IPS-11a (cell line): ENCODE results near the gene PSME2.

Source experiments
- H3K4me3 ChIP-seq: one replicate; pipeline ENCODE4 v1.5.1; 2013; ENCODE audit warnings: low read depth, low read length, control low read depth

PSME2 gene

DNA sequence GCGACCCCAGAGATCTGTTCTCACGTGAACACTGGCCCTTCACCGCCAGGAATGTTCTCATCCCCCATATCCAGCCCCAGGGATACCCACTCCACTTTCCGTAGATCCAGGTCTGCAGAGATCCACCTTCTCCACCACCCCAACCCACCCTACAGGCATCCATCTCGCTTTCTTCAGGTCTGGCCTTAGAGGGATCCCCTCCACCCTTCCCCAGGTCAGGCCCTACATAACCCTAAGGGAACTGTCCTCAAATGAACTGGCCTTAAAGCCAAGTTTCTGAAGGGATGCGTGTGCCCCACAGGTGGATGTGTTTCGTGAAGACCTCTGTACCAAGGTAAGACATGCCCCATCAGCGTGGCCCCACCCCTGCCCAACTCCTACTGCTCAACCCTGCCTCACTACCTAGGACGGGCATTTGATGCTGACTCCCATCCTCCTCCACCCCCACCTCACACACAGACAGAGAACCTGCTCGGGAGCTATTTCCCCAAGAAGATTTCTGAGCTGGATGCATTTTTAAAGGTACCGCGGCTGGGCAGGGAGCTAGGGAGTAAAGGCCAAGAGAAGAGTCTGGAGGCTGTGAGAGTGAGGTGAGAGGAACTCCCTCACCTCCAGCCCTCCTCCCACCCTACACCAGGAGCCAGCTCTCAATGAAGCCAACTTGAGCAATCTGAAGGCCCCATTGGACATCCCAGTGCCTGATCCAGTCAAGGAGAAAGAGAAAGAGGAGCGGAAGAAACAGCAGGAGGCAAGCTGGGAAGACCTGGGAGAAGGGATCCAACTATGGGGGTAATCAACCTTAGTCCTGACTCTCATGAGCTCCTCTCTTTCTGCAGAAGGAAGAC, 9.5 kb downstream of the PSME2 start:
- H3K4me3 ChIP-seq, result peak overlapping the region; percentile 76

DNA sequence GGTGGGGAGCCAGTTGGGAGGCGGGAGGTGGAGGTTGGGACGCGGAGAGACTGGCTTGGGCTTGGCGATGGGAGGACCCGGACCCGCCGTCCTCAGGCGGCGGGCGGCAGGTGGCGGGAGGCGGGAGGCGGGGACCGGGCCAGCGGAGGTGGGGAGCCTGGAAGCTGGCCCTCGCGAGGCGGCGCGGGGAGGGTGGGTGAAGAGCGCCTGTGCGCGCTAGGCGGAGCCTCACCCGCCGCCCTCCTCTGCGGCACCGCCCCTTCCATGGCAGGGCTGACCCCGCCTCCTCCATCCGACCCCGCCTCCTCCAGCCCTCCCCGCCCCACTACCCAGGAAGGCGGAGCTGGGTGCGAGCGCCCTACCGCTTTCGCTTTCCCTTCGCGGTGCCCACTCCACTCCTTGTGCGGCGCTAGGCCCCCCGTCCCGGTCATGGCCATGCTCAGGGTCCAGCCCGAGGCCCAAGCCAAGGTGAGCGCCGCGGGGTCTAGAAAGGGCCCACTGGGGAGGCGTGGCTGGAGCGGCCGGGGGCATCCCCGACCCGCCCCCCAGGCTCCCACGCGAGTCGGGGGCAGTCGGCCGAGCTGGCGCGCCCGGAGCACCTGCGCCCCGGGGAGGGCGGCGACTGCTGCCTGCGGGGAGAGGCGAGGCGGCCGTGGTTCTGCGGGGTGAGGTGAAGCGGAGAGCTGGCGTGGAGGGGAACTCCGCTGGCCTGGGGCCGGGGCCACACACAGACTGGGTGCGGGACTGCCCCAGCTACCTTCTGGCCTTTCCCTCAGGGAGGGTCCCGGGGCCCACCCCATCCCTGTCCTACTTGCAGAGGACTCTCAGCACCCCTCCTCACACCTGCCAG, 10.4 kb downstream of the PSME2 start, which contains the start of gene PSME1:
Gene PSME1 (plus strand): TSS at position 361 of the 850 bp plus-strand sequence. CDS start 69 bp downstream, at position 430.
- H3K4me3 ChIP-seq, result peak within 1 kb of the TSS; percentile 76

DNA sequence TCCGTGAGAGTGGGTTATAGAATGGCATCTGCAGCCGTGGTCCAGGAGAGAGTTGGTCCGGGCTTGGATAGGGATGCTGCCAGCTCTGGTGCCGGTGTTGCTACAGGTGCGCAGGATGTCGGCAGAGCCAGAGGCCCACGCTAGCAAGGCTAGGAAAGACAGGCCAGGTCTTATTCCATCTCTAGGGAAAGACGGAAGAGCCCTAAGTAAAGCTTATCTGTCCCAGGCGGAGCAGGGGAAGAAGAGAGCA, 10.9 kb downstream of the PSME2 start:
- peak overlapping the region; percentile 76 for H3K4me3 ChIP-seq

DNA sequence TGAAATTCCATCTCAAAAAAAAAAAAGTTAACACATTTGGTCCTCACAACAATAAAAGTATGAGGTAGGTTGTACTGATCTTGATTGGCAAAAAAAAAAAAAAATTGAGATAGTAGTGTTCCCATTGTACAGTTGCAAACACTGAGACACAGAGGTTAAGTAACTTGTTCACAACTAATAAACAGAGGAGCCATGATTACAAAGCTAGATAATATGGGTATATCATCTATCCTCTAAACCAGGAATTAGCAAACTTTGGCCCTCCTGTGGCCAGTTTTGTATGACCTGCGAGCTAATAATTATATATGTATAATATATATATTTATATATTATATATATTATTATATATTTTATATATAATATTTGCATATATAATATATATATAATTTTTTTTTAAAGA, 12.7 kb downstream of the PSME2 start:
- no peak overlapping the region for H3K4me3 ChIP-seq

DNA sequence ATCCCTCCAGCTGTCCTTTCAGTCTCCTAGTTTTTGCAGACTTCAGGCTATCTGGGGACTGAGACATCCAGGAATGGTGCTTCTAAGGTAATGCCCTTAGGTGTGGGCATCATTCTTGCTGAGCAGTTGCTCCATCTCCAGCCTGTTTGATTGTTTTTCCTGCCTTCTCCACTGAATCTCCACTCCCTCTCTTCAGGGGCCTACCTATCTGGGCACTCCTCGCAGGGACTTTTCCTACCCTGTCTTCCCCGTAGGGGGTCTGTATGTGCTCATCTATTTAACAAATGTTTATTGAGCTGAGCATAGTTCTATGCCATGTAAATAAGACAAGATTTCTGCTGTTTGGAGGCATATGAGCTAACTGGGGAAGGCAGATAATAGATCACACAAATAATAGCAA, 13.4 kb downstream of the PSME2 start:
- no peak overlapping the region for H3K4me3 ChIP-seq

DNA sequence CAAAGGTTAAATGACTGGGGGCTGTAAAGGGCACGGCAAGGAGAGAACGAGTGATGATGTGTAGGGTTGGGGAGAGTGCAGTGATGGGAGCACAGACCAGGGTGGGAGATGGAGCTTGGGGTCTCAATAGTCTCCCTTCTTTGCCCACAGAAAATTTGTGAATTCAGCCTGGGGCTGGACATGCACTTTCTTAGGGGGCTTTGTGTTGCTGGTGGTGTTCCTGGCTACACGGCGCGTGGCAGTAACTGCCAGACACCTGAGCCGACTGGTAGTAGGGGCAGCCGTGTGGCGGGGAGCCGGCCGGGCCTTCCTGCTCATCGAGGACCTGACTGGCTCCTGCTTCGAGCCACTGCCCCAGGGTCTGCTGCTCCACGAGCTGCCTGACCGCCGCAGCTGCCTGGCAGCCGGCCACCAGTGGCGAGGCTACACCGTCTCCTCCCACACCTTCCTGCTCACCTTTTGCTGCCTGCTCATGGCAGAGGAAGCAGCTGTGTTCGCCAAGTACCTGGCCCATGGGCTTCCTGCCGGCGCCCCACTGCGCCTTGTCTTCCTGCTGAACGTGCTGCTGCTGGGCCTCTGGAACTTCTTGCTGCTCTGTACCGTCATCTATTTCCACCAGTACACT, 14.2 kb downstream of the PSME2 start:
- no peak overlapping the region for H3K4me3 ChIP-seq

DNA sequence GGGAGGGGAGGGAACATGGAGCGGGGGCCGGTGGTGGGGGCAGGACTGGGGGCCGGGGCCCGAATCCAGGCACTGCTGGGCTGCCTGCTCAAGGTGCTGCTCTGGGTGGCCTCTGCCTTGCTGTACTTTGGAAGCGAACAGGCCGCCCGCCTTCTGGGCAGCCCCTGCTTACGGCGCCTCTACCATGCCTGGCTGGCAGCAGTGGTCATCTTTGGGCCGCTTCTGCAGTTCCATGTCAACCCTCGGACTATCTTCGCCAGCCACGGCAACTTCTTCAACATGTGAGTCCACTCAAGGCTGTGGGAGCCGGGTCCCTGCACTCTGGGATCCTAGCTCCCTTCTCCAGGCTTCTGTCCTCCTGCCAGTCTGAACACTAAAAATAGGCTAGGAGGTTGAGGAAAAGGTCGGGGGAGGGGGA, 14.9 kb downstream of the PSME2 start:
- no peak overlapping the region for H3K4me3 ChIP-seq

DNA sequence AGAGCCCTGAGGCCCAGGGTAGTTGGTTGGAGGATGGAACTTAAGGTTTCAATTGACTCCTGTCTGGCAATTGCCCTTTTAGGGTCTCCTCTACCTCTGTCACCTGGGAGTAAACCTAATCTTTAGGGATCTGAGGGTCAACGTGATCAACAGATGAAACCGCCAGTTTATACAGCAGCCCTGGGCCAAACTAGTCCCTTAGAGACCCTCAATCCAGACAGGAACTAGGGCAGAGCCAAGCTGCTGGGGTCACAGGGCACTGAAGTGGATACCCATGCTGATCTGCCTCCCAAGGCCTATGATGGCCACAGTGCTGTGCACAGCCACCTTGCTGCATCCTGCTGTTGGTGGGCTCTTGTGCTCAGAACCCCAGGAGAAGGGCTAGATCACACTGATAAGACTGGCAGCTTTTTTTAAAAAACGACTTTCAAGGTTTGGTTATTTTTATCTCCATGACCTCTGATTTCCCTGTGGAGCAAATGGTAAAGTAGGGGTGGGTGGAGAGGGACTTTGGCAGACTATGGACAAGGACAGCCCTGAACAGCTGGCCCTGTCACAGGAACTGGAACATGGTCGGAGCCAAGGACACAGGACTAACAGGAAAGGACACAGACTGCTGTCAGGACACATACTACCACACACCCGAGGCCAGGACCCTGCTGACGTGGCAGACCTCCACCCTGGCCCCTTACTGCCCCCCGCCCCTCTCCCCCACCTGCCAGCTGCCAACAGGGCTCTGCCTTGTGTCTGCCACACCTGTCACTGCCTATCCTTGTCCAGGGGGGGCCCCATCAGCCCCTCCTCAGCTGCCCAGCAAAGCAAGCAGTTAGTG, 15.5 kb downstream of the PSME2 start:
- H3K4me3 ChIP-seq, result no peak overlapping the region

DNA sequence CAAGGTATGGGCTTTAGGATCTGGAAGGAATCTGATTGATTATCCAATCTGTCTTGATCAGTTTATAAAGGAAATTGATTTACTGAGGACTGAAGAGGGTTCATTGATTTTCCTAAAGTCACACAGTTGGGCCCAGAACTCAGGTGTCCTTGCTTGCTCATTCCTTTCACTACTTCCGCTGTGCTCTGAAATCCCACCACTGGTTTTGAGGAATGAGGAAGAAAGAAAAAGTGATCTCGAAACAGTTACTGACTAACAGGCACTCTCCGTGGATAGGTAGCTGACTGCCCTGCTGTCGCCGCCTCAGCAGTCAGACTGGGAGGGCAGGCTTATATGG, 16.1 kb downstream of the PSME2 start, which contains the start of gene FITM1:
Gene FITM1 (plus strand): TSS at position 280 of the 337 bp plus-strand sequence. CDS start 905 bp downstream, outside the sequence.
- no peak within 1 kb of the TSS for H3K4me3 ChIP-seq

DNA sequence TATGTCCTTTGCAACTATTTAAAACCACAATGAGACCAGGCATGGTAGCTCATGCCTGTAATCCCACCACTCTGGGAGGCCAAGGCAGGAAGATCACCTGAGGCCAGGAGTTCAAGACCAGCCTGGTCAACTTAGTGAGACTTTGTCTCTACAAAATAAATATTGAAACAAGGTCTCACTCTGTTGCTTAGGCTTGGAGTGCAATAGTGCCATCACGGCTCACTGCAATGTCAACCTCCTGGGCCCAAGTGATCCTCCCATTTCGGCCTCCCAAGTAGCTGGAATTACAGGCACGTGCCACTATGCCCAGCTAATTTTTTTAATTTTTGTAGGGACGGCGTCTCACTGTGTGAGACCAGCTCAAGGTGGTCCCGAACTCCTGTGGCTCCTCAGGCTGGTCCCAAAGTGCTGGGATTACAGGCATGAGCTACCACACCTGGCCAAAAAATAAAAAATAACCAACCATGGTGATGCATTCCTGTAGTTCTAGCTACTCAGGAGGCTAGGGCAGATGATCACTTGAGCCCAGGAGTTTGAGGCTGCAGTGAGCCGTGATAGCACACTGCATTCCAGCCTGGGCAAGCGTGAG, 16.9 kb downstream of the PSME2 start:
- no peak overlapping the region for H3K4me3 ChIP-seq

DNA sequence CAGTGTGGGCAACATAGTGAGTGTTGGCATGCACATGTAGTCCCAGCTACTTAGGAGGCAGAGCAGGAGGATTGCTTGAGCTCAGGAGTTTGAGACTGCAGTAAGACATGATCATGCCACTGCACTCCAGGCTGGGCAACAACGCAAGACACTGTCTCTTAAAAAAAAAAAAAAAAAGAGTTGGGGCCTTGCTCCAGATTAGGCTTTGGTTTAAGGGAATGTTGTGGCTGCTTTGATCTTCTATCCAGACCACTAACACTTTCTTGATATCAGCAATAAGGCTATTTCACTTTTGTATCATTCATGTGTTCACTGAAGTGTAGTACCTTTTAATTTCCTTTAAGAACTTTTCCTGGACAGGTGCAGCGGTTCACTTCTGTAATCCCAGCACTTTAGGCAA, 18.7 kb downstream of the PSME2 start:
- no peak overlapping the region for H3K4me3 ChIP-seq

DNA sequence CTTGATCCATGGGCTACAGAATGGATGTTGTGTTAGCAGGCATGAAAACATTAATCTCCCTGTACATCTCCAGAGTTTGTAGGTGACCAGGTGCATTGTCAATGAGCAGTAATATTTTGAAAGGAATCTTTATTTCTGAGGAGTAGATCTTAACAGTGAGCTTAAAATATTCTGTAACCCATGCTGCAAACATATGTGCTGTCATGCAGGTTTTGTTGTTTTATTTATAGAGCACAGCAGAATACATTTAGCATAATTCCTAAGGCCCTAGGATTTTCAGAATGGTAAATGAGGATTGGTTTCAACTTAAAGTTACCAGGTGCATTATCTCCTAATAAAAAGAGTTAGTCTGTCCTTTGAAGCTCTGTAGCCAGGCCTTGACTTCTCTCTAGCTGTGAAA, 19.5 kb downstream of the PSME2 start:
- no peak overlapping the region for H3K4me3 ChIP-seq

DNA sequence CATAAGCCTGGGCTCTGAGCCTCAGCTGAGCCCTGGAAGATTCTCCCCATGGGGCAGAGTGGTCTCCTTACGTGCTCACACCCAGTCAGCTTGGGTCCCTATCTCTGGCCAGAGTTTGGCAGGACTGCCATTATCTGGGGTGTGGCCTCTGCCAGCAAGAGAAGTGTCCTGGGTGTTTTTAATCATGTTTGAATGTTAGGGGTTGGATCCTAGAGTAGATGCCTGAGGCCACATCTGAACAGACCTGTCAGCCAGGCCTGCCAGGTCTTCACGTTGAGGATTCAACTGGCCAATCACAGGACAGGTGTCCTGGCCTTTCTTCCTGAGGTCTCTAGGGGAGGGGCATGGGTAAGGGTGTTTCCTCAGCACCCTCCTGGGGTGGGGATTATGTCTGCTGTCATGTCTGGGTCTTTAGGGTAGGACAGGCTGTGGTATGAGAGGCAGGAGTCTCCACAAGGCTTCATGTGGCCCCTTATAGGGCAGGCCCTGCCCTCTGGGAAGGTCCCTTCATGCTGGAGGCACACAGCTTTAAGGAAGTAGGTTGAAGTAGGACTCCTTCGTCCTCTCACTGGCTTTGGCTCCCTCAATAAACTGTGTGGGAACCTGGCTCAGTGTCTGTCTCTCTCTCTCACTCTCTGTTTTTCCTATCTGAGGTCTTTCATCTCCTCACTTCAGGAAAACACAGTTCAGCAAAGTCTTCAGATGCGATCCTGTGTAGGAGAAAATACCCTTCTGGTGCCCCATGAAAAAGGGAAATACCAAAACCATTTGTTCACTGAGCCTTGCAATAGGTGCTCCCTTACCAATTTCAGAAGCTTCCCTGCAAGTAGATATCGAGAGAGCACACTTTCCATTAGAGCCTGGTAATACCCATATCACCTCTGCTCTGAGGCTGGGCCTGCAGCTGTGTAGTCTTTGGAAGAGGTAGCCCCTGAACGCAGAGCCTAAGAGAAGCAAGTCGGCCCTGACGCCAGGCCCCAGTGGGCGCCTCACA, 22.7 kb downstream of the PSME2 start:
- no peak overlapping the region for H3K4me3 ChIP-seq

DNA sequence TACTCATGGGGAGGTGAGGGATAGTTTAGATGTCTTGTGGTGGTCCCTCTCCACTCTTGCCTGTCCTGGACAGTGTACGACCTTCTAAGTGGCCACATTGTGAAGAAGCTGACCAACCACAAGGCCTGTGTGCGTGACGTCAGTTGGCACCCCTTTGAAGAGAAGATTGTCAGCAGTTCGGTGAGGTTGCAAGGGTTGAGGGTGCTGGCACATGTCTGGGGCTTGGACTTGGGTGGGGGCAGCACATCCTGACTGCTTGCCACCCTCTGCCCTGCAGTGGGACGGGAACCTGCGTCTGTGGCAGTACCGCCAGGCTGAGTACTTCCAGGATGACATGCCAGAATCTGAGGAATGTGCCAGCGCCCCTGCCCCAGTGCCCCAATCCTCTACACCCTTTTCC, 23.5 kb downstream of the PSME2 start:
- no peak overlapping the region for H3K4me3 ChIP-seq

DNA sequence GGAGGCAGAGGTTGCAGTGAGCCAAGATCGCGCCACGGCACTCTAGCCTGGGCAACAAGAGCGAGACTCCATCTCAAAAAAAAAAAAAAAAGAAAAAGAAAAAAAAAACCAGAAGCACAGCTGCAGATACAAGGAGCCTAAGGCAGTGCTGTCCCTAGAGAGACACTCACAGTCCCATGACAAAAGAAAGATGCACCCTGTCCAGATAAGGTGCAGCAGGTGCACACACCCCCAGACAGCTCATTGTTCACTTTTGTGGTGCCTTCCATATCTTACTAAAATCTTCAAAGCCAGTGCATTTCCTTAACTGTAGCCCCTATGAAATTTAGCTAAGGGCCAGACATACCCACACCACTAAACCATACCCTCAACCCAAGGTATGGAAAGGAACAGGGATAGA, 24.0 kb downstream of the PSME2 start:
- H3K4me3 ChIP-seq, result no peak overlapping the region

DNA sequence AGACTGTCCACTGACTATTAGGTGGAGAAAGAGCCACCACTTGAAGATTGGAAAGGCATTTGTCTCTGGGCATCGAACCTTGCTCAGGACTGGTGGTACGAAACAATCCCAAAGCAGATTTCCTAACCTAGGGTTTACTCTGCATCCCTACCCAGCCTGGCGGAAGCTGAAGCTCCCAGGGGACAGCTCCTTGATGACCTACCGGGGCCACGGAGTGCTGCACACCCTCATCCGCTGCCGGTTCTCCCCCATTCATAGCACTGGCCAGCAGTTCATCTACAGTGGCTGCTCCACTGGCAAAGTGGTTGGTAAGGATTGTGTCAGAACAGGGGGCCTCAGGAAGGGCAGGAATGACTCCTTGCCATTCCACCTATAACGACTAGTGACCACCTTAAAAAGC, 25.2 kb downstream of the PSME2 start:
- no peak overlapping the region for H3K4me3 ChIP-seq

DNA sequence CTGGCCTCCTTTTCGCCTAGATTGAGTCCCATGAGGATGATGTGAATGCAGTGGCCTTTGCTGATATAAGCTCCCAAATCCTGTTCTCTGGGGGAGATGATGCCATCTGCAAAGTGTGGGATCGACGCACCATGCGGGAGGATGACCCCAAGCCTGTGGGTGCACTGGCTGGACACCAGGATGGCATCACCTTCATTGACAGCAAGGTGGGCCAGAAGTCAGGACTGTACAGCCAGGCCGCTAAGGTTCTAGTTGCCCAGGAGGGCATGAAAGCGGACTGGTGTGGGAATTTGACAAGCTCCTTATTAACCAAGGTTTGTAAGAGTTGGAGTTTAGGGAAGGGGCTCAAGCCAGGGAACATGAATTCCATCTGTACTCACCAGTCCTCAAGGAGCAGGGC, 26.7 kb downstream of the PSME2 start:
- no peak overlapping the region for H3K4me3 ChIP-seq

DNA sequence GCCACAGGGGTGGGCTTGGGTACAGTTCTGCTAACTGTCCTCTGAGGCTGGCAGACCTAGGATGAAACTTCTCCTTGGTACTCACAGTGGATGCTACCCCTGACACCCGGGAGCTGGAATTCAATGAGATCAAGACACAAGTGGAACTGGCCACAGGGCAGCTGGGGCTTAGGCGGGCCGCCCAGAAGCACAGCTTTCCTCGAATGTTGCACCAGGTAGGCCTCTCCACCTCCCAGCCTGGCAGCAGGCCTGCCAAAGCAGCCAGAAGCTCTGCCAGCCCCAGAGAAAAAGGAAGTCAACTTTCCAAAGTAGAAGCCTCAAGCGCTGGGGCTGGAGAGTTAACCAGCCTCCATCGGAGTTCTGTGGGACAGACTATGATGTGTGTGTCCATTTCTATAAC, 29.2 kb downstream of the PSME2 start:
- H3K4me3 ChIP-seq, result no peak overlapping the region

DNA sequence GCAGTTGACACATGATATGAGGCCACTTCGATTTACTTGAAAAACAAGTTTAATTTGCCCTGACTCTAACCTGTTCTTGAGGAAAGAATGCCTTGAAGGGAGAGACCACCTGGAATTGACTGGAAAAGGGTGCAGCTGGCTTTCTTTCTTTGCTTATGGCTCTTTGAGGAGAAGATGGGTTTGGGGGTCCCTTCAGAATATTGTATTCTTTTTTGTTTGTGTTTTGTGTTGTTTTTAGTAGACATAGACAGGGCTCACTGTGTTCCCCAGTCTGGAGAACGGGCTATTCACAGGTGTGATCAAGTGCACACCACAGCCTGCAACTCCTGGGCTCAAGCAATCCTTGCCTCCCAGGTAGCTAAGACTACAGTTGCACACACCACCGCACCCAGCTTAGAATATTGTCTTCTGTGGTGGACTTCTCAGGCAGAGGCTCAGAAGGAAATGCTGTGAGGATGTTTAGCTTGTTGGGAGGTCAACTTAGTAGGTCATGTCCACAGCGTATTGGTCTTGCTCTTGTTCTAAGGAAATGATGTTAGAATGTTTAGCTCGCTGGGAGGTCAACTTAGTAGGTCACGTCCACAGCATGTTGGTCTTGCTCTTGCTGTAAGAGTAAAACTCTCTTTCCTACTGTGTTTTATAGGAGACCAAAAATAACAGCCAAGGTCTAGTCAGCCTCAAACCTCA, 30.1 kb downstream of the PSME2 start:
- no peak overlapping the region for H3K4me3 ChIP-seq
